ENCODE data around the gene ATP9A. TPM values are rescaled to one million over a fixed set of nuclear protein-coding genes. Genes with fewer than 3 reads are reported as not detected.

Gene ATP9A
- total and polyA plus RNA-seq, 2 donors (not counting 3 experiments of a cell fraction or from before 2014, with no cell fraction given) = 20.9 to 41.5 TPM

DNA sequence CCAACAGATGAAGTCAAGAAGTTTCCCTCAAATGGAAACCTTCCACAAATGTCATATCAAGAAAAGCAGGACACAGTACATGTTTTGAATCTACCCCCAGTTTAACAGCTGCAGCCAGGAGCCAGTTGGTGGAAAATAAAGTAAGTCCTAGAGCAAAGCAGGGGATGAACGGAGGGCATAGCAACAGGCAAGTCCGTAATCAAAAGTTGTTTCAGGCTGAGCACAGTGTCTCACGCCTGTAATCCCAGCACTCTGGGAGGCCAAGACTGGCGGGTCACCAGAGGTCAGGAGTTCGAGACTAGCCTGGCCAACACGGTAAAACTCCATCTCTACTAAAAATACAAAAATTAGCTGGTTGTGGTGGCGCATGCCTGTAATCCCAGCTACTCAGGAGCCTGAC, 36.6 kb upstream of the ATP9A start:
- Histone ChIP-seq H3K27ac (ENCODE audit: insufficient read depth, low read depth, low read length) (no peak overlapping the region), H3K4me1 (ENCODE audit: control insufficient read depth, extremely low read depth, insufficient read depth, low read length) (peaks cover 14% of the 10 kb centered on the region), H3K9me3 (replicated peaks; ENCODE audit: control insufficient read depth, insufficient read depth, low read length) (no peaks in the 10 kb centered on the region), H4K20me1 (replicated peaks; ENCODE audit: control insufficient read depth, extremely low read depth, insufficient read depth, low read length) (no peaks in the 10 kb centered on the region), H3K9me1 (replicated peaks; ENCODE audit: control insufficient read depth, extremely low read depth, insufficient read depth, low read length) (no peaks in the 10 kb centered on the region), H3K9ac (replicated peaks; ENCODE audit: extremely low read depth, insufficient read depth, low read length) (no peak overlapping the region), H3K4me2 (ENCODE audit: insufficient read depth, low read length) (no peak overlapping the region), H3K36me3 (ENCODE audit: control insufficient read depth in 2 of 2, extremely low read depth in 1 of 2, insufficient read depth in 2 of 2, low read length in 2 of 2) (no peaks in the 10 kb centered on the region), H3K4me3 (replicated peaks in 1 of 3; ENCODE audit: insufficient read depth in 1 of 3, low read depth in 1 of 3, low read length in 3 of 3) (no peak overlapping the region), H2AFZ (ENCODE audit: low read depth, low read length) (no peak overlapping the region), H3K27me3 (ENCODE audit: control insufficient read depth in 2 of 2, insufficient read depth in 2 of 2, low read length in 2 of 2) (peaks cover 4 to 21% of the 10 kb centered on the region in 2 experiments), H3K79me2 (ENCODE audit: control insufficient read depth, insufficient read depth, low read length) (no peaks in the 10 kb centered on the region)
- FAIRE-seq (no peak), DNase-seq (ENCODE audit: low read depth, low spot score) (no peak)
- CTCF ChIA-PET = interaction anchor here (0.9 to 1.1 kb wide), 4 partner anchors 104 to 256 kb away, joined by 3 read pairs; no protein-coding TSS in a partner anchor
- POLR2A ChIA-PET = no interaction called here
- intact Hi-C loops (cut with micrococcal nuclease) = loop anchor here (5.0 kb wide), 1 partner anchor 107 kb away; no protein-coding TSS in a partner anchor
- dilution Hi-C loops (cut with MboI; ENCODE audit: extremely low pct_ligation_motif_present, low sequenced_read_pairs) = no loop called here
- no TSS peak for BruUV-seq (replicated peaks)
- TF ChIP-seq JUN (IDR thresholded peaks at IDR 0.05; ENCODE audit: borderline replicate concordance, insufficient read depth, insufficient read length, low read depth) = no peak
- no peak for TF ChIP-seq MYC (IDR thresholded peaks at IDR 0.05; ENCODE audit: low read depth, low read length)
- TF ChIP-seq CTCF (IDR thresholded peaks at IDR 0.05; ENCODE audit: extremely low read depth in 1 of 2, insufficient read depth in 1 of 2, low read depth in 1 of 2, low read length in 2 of 2) = no peak
- TF ChIP-seq POLR2AphosphoS5 (IDR thresholded peaks at IDR 0.05; ENCODE audit: insufficient read depth, low read depth, low read length) = no peak
